IPS-15b (cell line): ENCODE measurements around the gene NCAN.
"Not testable (repeated sequence)": the region's sequence is repeated elsewhere in the genome, so short reads cannot be mapped to it uniquely, and the experiment has no call there.

Experiments used
- H3K27me3 ChIP-seq: one replicate; pipeline ENCODE4 v1.6.1; 2013; ENCODE audit warnings: low read length; ENCODE audit not compliant: control insufficient read depth, insufficient read depth
- H3K36me3 ChIP-seq: one replicate; pipeline ENCODE4 v1.6.1; 2013; ENCODE audit warnings: low read length; ENCODE audit not compliant: control insufficient read depth, insufficient read depth
- H3K4me1 ChIP-seq: one replicate; pipeline ENCODE4 v1.6.1; 2013; ENCODE audit warnings: mild to moderate bottlenecking, low read length; ENCODE audit not compliant: control insufficient read depth, insufficient read depth
- H3K4me3 ChIP-seq: one replicate; pipeline ENCODE4 v1.5.1; 2013; ENCODE audit warnings: low read depth, low read length
- H3K9ac ChIP-seq: one replicate; pipeline ENCODE4 v1.6.1; 2013; ENCODE audit warnings: low read depth, mild to moderate bottlenecking, low read length
- H3K9me3 ChIP-seq: one replicate; pipeline ENCODE4 v1.6.1; 2013; ENCODE audit warnings: mild to moderate bottlenecking, low read length; ENCODE audit not compliant: control insufficient read depth, insufficient read depth

Gene NCAN

GRCh38 chr19:19215792-19216191 lies 4.0 kb downstream of the NCAN start:
- Histone ChIP-seq H3K4me3 (no peak overlapping the region), H3K36me3 (no peaks in the 10 kb centered on the region), H3K27me3 (peaks cover 41% of the 10 kb centered on the region)

DNA sequence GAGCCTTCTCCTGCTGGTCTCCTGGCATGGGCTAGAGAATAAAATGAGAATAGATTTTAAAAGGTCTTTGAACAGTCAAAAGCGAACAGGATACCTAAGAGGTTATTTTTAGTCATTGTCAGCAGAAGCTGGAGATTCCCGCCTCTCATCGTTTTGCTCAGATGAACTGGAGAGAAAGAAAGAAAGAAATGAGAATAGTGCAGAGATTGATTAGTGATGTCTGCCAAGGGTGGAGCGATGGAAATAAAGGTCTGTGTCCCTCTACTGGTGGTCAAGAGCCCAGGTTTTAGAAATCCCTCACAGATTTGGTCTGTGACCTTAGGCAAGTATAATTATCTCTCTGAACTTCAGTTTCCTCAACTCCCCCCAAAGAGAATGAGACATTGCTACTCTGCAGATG lies 5.3 kb downstream of the NCAN start:
- H3K27me3 ChIP-seq, result peaks cover 30% of the 10 kb centered on the region
- no peaks in the 10 kb centered on the region for H3K4me1 ChIP-seq
- no peaks in the 10 kb centered on the region for H3K36me3 ChIP-seq
- no peak overlapping the region for H3K4me3 ChIP-seq
- no peak overlapping the region for H3K9ac ChIP-seq
- no peaks in the 10 kb centered on the region for H3K9me3 ChIP-seq

More at GRCh38 chr19:19215792-19216191, 4.0 kb downstream of the NCAN start:
- no peaks in the 10 kb centered on the region for H3K9me3 ChIP-seq
- H3K4me1 ChIP-seq, result no peaks in the 10 kb centered on the region
- H3K9ac ChIP-seq, result no peak overlapping the region

DNA sequence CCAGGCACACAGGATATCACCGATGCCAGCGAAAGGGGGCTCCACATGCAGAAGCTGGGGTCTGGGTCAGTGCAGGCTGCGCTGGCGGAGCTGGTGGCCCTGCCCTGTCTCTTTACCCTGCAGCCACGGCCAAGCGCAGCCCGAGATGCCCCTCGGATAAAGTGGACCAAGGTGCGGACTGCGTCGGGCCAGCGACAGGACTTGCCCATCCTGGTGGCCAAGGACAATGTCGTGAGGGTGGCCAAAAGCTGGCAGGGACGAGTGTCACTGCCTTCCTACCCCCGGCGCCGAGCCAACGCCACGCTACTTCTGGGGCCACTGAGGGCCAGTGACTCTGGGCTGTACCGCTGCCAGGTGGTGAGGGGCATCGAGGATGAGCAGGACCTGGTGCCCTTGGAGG lies 7.2 kb downstream of the NCAN start:
- H3K9me3 ChIP-seq, result no peaks in the 10 kb centered on the region
- no peak overlapping the region for H3K9ac ChIP-seq
- peaks cover 15% of the 10 kb centered on the region for H3K27me3 ChIP-seq
- no peaks in the 10 kb centered on the region for H3K4me1 ChIP-seq
- H3K4me3 ChIP-seq, result no peak overlapping the region
- H3K36me3 ChIP-seq, result no peaks in the 10 kb centered on the region

DNA sequence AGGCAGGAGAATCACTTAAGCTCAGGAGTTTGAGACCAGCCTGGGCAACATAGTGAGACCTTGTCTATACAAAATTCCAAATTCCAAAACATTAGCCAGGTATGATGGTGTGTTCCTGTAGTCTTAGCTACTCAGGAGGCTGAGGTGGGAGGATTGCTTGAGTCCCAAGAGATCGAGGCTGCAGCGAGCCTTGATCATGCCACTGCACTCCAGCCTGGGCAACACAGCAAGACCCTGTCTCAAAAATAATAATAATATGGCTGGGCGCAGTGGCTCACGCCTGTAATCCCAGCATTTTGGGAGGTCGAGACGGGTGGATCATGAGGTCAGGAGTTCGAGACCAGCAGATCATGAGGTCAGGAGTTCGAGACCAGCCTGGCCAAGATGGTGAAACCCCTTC lies 9.2 kb downstream of the NCAN start:
- not testable (repeated sequence) for H3K36me3 ChIP-seq, H3K9ac ChIP-seq, H3K9me3 ChIP-seq, H3K4me3 ChIP-seq, H3K4me1 ChIP-seq
- peaks cover 11% of the 10 kb centered on the region for H3K27me3 ChIP-seq

- Histone ChIP-seq H3K4me1 (no peaks in the 10 kb centered on the region), H3K36me3 (no peaks in the 10 kb centered on the region), H3K4me3 (no peak overlapping the region), H3K9me3 (no peaks in the 10 kb centered on the region), H3K27me3 (peaks cover 14% of the 10 kb centered on the region), H3K9ac (no peak overlapping the region)
Measured at GRCh38 chr19:19223060-19223459, 11.3 kb downstream of the NCAN start.

GRCh38 chr19:19223636-19224035 lies 11.9 kb downstream of the NCAN start:
- Histone ChIP-seq H3K27me3 (peaks cover 16% of the 10 kb centered on the region), H3K36me3 (no peaks in the 10 kb centered on the region), H3K4me1 (no peaks in the 10 kb centered on the region), H3K9me3 (no peaks in the 10 kb centered on the region), H3K9ac (no peak overlapping the region), H3K4me3 (no peak overlapping the region)

DNA sequence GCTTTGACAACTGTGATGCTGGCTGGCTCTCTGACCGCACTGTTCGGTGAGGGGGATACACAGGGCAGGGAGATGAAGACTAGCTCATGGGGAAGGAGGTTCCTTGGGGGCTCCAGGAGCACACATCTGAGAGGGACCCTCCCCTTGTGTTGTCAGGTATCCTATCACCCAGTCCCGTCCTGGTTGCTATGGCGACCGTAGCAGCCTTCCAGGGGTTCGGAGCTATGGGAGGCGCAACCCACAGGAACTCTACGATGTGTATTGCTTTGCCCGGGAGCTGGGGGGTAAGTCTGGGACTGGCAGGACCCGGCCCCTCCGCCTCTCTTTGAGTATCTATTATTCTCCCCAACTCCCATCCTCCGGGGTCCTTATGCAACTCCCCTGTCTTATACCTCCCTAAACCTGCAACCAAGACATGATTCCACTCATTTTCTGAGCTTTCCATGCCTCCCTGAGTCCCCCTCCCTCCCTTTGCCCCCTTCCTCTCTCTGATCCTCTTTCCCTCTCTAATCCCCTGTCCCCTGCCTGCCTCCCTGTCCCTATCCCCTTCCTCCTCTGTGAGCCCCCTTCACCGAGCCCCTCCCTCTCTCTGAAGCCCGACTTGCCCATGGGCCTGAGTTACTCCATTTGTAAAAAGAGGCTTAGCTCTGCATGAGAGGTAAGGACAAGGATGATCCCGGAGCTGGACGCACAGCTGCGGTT lies 12.5 kb downstream of the NCAN start:
- H3K36me3 ChIP-seq, result no peaks in the 10 kb centered on the region
- no peak overlapping the region for H3K9ac ChIP-seq
- H3K4me3 ChIP-seq, result peak overlapping the region; percentile 60
- peaks cover 17% of the 10 kb centered on the region for H3K27me3 ChIP-seq
- H3K4me1 ChIP-seq, result no peaks in the 10 kb centered on the region
- no peaks in the 10 kb centered on the region for H3K9me3 ChIP-seq

DNA sequence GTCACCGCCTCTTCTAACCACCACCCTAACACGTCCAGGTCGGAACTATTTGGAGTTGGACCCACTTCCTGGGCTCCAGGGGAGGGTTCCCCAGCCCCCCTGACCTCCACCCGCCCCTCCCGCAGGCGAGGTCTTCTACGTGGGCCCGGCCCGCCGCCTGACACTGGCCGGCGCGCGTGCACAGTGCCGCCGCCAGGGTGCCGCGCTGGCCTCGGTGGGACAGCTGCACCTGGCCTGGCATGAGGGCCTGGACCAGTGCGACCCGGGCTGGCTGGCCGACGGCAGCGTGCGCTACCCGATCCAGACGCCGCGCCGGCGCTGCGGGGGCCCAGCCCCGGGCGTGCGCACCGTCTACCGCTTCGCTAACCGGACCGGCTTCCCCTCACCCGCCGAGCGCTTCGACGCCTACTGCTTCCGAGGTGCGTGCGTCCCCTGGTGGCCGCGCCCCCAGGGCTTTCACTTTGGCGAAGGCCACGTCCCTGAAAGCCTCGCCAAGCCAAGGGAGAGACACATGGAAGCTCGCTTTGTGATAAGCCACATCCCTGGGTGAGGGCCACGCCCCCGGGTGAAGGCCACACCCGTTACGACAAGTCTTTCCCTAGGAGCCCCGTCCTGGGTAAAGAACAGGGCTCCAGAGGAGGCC lies 13.2 kb downstream of the NCAN start:
- Histone ChIP-seq H3K4me1 (no peaks in the 10 kb centered on the region), H3K9ac (no peak overlapping the region), H3K9me3 (no peaks in the 10 kb centered on the region), H3K36me3 (no peaks in the 10 kb centered on the region), H3K27me3 (peaks cover 17% of the 10 kb centered on the region), H3K4me3 (peak overlapping the region; percentile 60)

GRCh38 chr19:19226204-19226603 lies 14.4 kb downstream of the NCAN start:
- Histone ChIP-seq H3K27me3 (peaks cover 17% of the 10 kb centered on the region), H3K36me3 (no peaks in the 10 kb centered on the region), H3K4me1 (no peaks in the 10 kb centered on the region), H3K9ac (no peak overlapping the region), H3K9me3 (no peaks in the 10 kb centered on the region), H3K4me3 (no peak overlapping the region)

DNA sequence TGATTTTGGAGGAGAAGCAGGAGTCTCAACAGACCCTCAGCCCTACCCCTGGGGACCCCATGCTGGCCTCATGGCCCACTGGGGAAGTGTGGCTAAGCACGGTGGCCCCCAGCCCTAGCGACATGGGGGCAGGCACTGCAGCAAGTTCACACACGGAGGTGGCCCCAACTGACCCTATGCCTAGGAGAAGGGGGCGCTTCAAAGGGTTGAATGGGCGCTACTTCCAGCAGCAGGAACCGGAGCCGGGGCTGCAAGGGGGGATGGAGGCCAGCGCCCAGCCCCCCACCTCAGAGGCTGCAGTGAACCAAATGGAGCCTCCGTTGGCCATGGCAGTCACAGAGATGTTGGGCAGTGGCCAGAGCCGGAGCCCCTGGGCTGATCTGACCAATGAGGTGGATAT lies 14.9 kb downstream of the NCAN start:
- H3K4me1 ChIP-seq, result no peaks in the 10 kb centered on the region
- H3K9ac ChIP-seq, result no peak overlapping the region
- no peaks in the 10 kb centered on the region for H3K9me3 ChIP-seq
- H3K36me3 ChIP-seq, result no peaks in the 10 kb centered on the region
- H3K27me3 ChIP-seq, result peaks cover 17% of the 10 kb centered on the region
- H3K4me3 ChIP-seq, result no peak overlapping the region

DNA sequence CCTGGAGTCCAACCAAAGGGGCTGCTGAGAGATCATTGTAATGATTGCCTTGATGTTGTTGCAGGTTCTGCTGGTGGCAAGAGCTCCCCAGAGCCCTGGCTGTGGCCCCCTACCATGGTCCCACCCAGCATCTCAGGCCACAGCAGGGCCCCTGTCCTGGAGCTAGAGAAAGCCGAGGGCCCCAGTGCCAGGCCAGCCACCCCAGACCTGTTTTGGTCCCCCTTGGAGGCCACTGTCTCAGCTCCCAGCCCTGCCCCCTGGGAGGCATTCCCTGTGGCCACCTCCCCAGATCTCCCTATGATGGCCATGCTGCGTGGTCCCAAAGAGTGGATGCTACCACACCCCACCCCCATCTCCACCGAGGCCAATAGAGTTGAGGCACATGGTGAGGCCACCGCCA lies 15.5 kb downstream of the NCAN start:
- Histone ChIP-seq H3K9me3 (no peaks in the 10 kb centered on the region), H3K9ac (no peak overlapping the region), H3K27me3 (peaks cover 17% of the 10 kb centered on the region), H3K4me3 (no peak overlapping the region), H3K4me1 (no peaks in the 10 kb centered on the region), H3K36me3 (no peaks in the 10 kb centered on the region)

DNA sequence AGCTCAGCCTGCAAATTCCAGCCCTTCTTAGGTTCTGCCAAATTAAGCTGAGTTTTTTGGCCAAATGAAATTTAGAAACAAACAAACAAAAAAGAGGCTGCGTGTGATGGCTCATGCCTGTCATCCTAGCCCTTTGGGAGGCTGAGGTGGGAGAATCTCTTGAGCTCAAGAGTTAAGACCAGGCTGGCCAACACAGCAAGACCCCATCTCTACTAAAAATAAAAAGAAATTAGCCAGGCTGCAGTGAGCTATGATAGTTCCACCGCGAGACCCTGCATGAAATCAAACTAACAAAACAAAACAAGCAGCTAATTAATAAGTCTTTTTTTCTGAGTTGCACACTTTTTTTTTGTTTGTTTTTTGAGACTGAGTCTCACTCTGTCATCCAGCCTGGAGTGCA lies 17.9 kb downstream of the NCAN start:
- Histone ChIP-seq H3K36me3 (no peaks in the 10 kb centered on the region), H3K9ac (no peak overlapping the region), H3K9me3 (no peaks in the 10 kb centered on the region), H3K27me3 (peaks cover 6% of the 10 kb centered on the region), H3K4me1 (no peaks in the 10 kb centered on the region), H3K4me3 (no peak overlapping the region)
